OCI-LY7 (cell line): ENCODE measurements around the gene SETD1A.

Experiments
- CTCF ChIP-seq: fragments of 200-600 bp; sonication (generic); conservative IDR thresholded peaks from 2 replicates; pipeline ENCODE4 v1.5.1; 2014; ENCODE audit warnings: mild to moderate bottlenecking, antibody characterized with exemption, low read length, moderate library complexity, mixed read lengths
- EZH2phosphoT487 ChIP-seq: fragments of 200-600 bp; sonication (generic); IDR thresholded peaks from 2 replicates; pipeline ENCODE4 v1.6.1; 2018; ENCODE audit warnings: low read depth, borderline replicate concordance, mild to moderate bottlenecking, mixed run types, antibody characterized with exemption, low read length, moderate library complexity, mixed read lengths

GRCh38 chr16:30931068-30931650 lies 26.4 kb upstream of the SETD1A start:
- no peak for TF ChIP-seq CTCF
- no peak for TF ChIP-seq EZH2phosphoT487
